HG02763 (cell line): ENCODE results near the gene RNASEL.
"Not testable (repeated sequence)": the region's sequence is repeated elsewhere in the genome, so short reads cannot be mapped to it uniquely, and the experiment has no call there.

Source experiments
- ATAC-seq: cut with Tn5 transposase; IDR thresholded peaks from one replicate; pipeline ENCODE4 v1.9.1; 2021; ENCODE audit warnings: mild to moderate bottlenecking, moderate library complexity; ENCODE audit not compliant: unreplicated experiment

RNASEL gene, protein sequence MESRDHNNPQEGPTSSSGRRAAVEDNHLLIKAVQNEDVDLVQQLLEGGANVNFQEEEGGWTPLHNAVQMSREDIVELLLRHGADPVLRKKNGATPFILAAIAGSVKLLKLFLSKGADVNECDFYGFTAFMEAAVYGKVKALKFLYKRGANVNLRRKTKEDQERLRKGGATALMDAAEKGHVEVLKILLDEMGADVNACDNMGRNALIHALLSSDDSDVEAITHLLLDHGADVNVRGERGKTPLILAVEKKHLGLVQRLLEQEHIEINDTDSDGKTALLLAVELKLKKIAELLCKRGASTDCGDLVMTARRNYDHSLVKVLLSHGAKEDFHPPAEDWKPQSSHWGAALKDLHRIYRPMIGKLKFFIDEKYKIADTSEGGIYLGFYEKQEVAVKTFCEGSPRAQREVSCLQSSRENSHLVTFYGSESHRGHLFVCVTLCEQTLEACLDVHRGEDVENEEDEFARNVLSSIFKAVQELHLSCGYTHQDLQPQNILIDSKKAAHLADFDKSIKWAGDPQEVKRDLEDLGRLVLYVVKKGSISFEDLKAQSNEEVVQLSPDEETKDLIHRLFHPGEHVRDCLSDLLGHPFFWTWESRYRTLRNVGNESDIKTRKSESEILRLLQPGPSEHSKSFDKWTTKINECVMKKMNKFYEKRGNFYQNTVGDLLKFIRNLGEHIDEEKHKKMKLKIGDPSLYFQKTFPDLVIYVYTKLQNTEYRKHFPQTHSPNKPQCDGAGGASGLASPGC

DNA sequence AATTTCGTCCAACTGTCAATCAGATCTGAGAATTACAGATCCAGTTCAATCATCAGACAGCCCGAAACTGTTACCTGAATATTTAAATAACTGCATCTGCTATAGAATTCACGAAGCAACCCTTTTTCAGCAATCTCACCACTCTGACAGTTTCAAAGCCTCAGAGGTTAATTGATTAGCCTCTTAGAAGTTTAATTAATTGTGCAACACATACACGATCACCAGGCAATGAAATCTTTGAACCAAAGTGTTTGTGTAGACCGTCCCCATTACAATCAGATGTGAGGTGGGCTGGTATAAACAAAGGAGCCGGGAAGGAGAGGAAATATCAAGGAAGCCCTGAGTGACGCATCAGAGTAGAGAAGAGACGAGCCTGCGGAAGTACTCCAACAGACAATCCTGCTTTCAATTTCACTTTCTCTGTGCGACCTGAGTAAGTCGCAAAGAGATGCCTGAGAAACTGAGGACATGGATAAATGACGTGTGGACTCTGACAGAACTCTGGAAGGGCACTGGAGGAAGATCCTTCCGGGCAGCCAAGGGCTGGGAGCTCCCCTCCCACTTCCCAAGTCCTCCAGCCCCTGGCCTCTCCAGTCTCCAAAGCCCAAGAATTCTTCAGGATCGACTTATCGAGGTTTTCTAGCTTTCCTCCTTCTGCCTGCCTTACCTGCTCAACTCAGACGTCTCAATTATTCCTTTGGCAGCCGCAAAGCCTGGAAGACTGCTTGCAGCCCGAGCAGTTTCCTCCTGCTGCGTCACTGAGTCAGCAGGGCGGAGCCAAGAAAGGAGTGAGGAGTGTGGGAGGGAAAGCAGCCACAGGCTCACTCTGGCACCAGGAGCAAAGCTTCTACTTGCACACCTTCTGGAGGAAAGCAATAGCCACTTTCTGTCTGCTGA, at the start of gene RNASEL:
TSS of gene RNASEL (minus strand) at position 757 of the 897 bp plus-strand sequence. CDS start 2,450 bp downstream, outside the sequence.
- peak; percentile 78 for ATAC-seq

DNA sequence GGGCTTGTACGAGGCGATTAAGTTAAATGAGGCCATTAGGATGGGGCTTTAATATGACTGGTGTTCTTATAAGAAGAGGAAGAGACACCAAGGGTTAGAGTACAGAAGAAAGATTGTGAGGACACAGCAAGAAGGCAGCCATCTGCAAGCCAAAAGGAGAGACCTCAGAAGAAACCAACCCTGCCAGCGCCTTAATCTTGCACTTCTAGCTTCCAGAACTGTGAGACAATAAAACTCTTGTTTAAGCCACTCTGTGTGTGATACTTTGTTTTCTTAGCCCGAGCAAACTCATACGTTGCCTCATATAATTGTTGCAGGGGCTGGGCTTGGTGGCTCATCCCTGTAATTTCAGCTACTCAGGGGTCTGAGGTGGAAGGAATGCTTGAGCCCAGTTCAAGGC, 48.7 kb upstream of the RNASEL start:
- ATAC-seq = no peak

DNA sequence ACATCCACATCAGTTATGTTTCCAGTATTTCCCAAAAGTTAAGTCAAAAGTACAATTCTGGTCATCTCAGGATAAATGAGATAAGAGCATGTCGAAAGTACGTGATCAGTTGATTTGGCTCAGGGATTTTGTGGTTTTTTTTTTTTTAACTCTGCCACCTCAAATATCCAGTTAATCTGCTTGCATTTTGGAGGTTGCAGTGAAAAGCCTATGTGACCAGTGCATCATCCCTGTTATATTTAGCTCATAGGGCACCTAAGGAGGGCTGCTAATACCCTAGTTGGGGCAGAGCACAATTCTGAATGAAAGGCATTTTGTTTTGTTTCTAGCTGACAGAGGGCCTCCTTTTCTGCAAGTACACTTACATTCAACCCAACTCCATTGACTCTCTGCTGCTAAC, 46.8 kb upstream of the RNASEL start:
- ATAC-seq = no peak

DNA sequence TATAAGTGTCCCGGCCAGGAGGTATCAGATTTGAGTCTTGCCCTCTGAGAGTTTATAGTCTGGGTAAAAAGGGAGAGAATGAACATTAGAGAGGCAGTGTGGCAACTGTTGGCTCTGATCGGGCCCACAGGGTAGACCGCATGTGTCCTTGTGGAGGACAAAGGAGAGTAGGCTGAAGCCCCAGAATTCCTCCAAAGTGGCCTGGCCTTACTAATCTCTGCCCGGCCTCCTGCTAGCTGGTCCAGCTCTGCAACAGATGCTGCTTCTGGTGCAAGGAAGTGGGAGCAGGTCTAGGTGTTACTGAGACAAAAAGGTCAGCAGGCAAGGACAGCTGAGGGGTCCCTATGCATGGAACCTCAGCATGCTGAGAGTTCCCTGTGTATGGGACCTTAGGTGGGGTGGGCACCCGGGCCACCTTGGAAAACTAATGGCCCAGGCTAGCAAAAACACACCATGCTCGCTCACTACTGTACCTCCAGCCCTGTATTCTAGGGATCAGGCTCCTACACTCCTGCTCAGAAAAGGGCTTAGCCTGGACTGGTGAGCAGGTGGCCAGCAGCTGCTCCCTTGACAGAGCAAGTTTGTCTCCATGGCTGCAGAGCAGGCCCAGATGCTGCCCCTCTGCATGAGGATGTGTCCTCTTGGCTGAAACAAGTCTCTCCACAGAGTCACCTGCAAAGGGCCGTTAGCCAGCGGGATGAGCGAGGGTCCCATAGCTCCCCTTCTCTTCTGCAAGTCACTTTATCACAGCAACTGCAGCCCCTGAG, 45.4 kb upstream of the RNASEL start:
- ATAC-seq = no peak

DNA sequence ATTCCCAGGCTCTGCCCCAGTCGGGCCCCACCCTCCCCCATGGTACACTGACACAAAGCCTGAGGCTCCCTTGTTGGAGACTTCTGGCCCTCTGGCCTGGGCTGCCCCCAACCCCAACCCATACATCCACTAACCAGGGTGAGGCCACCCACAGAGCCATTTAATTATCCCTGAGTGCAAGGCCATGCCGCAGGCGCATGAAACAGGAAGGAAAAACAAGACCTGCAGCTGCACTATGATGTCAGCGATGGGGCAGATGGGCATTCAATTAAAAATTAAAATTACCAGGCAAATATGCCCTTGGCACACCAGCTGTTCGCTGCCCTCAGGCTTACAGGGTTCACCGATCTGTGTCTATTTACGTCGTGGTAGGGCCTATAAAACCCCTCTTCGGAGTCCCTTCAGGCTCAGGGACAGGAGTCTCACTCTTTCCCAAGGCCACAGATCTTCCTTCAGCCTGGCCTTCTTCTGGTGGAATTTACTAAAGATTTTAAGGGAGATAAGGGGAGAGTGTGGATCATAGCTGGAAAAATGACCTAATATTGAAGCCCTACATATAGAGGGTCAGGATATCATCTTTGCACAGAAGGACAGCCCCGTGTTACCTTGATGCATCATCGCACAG, 44.7 kb upstream of the RNASEL start:
- peak; percentile 31 for ATAC-seq

DNA sequence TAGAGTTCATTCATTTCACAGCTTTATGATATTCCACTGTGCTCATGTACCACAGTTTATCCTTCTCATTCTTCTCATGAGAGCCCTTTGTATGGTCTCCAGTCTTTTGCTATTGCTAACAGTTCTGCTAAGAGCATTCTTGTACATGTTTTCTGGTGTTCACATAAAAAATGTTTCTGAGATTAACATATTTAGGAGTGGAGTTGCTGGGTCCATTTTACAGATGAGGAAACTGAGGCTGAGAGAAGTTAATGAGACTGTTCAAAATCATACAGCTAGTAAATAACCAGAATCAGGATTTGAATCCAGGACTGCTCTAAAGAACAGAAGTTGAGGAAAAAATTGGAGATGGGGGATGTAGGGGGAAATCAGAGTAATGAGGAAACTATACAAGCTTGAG, 44.0 kb upstream of the RNASEL start:
- no peak for ATAC-seq

DNA sequence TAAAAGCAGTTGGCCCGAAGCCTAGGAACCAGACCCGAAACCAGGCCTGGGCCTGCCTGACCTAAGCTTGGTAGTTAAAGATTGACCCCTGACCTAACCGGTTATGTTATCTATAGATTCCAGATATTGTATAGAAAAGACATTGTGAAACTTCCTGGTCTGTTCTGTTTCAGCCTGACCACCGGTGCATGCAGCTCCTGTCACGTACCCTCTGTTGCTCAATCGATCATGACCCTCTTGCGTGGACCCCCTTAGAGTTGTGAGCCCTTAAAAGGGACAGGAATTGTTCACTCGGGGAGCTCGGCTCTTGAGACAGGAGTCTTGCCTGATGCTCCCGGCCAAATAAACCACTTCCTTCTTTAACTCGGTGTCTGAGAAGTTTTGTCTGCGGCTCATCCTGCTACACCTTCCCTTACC, 43.4 kb upstream of the RNASEL start:
- ATAC-seq = not testable (repeated sequence)

DNA sequence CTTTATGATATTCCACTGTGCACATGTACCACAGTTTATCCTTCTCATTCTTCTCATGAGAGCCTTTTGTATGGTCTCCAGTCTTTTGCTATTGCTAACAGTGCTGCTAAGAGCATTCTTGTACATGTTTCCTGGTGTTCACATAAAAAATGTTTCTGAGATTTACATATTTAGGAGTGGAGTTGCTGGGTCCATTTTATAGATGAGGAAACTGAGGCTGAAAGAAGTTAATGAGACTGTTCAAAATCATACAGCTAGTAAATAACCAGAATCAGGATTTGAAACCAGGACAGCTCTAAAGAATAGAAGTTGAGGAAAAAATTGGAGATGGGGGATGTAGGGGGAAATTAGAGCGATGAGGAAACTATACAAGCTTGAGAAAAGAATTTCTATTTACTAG, 42.9 kb upstream of the RNASEL start:
- no peak for ATAC-seq

DNA sequence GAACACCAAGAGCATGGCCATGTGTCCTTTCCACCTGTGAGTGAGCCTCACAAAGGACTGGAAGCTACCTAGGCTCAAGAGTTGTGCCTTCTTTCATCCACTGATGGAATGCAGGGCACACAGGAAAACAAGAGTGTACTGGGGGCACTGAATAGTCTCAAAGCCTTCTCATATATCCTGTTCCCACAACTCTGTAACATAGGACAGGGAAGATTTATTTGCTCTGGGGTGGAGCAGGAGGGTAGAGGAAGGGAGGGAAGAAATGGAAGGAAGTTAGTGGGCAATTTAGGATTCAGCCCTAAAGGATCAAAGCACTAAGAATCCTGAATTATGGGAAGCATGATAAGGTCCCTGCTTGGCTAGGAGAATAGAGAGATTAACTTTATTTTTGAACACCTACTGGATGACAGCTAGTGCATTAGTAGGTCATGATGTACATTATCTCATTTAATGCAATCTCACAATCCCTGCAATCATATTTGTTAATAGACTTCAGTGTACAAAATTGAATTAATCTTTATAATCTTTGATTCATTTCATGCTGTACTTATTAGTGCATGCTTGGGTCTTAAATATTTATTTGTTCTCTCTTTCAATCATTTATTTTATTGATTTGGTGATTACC, 42.1 kb upstream of the RNASEL start:
- no peak for ATAC-seq

DNA sequence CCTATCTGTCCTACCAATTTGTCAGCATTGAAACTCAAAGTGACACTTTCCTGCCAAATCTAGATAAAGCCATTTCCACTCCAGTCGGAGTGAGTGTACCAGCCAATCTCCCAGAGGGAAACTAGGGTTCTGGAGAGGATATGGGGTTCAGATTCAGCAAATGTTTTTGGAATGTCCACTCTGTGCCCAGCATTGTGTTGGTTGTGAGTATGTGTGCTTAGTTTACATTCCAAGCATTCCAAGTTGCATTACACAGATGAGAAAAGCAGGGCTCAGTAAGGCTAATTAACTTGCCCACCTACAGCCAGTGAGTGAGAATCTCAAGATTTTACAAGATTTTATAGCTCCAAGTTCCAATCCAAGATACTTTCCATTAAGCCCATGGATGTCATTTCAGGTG, 41.5 kb upstream of the RNASEL start:
- no peak for ATAC-seq

DNA sequence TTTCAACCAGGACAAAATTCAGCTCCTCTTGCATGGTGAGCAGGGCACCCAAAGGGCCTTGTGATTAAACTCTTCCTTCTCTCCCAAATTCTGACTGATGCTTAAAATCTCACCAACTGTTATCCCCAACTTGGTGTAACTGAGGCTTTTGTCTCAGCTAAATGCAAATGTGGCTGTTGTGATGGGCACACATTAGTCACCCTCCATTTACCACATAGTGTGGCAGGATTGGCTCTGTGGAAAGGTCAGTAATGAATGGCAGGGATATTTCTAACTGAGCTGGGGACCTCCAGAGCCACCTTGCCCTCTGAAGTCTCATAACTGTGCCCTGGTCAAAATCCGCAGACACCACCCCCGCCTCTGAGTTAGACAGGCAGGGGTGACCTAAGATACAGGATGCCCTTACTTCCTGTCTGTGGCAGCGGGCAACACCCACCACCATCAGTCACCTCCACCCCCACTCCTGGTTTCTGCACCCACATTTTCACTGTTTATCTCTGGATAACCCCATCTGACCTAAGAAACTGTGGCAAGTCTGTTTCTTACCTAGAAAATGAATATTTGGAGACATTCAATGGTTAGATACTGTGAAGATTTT, 40.5 kb upstream of the RNASEL start:
- peak; percentile 60 for ATAC-seq

DNA sequence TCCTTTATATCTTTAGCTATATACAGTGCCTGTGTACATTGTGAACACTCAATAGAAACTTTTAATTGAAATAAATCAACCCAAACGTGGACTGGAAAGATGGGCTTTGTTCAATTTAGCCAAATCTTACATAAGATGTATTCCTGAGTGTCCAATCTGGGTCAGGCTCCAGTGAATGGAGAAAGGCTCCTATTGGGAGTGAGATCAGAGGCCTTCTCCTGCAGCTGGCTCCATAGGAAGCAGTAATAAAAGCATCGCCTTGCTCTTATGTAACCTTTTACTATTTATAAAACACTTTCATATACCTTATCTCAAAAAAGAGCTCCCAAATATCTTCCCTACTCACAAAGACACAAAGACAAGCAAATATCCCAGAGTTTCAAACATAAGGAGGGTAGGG, 40.0 kb upstream of the RNASEL start:
- ATAC-seq = no peak

DNA sequence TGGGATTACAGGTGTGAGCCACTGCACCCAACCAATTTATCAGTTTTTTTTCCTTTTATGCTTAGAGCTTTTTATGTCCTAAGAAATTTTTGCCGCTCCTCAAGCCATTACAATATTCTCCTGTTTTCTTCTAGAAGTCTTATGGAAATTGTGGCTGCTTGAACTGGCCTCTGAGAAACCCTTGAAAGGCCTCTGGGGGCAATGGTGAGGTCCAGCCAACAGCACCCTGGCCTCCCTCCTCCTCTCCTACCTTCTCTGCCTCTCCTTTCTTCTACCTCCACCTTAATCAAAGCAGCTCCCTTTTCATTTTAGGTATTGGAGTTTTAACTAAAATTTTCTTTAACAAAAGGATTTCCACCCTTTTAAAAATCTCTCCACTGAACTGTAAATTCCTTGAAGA, 39.6 kb upstream of the RNASEL start:
- no peak for ATAC-seq

DNA sequence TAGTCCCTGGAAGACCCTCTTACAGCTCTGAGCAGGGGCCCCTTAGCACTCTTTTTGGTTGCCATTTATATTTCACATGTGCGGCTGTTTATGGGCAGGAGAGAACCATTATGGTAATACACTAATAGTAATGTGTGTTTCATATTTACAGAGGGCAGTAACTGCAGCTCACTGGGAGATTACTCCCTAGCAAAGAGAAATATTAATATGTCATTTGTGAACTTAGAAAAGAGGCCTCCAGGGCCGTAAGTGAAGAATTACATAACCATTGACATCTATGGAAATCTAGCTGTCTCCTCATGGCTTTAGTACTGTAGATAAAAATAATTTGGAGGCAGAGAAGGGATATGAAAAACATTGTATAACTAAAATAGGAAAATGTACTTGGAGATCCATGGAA, 38.6 kb upstream of the RNASEL start:
- ATAC-seq = no peak

DNA sequence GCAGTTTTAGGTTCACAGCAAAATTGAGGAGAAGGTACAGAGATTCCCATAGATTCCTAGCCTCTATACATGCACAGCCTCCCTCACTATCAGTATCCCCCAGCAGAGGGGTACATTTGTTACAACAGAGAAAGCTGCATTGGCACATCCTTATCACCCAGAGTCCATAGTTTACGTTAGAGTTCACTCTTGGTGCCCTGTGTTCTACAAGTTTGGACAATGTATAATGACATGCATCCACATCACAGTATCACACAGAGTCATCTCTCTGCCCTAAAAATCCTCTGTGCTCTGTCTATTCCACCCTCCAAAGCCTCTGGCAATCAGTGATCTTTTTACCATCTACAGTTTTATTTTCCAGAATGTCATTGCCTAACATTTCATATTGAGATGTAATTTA, 37.5 kb upstream of the RNASEL start:
- ATAC-seq = no peak

DNA sequence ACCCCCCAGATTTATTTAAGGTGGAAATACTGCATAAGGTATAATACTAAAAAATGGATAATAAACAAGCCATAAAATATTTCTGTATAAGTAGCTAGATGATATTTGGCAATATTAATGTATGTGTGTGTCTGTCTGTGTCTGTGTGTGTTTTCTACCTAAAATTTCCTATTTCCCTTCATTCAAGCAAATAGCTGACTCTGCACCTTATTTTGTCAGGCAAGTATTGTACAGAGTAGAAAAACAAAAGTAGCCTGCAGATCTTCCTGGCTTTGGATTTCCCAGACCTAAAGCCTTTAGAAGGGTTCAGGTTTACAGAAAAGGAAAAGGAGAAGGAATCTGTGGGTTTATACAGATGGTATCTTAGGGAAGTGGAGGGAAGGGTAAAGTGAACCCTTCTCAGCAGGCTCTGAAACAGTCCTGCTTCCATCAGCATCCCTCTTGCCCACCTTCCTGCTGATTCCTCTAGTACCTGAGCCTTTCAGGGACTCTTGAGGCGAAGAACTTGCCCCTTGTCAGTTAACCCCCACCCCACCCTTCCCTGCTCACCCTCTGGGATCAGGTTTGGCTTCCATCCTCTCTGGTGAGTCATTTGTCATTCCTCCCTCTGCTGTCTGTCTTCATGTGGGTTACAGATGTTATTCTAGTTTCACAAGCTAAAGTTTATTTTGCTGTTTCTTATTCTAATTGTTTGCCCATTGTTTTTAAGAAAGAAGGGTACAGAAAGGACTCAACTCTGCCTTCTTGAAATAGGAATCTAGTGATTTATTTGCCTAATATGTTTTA, 36.9 kb upstream of the RNASEL start:
- no peak for ATAC-seq

DNA sequence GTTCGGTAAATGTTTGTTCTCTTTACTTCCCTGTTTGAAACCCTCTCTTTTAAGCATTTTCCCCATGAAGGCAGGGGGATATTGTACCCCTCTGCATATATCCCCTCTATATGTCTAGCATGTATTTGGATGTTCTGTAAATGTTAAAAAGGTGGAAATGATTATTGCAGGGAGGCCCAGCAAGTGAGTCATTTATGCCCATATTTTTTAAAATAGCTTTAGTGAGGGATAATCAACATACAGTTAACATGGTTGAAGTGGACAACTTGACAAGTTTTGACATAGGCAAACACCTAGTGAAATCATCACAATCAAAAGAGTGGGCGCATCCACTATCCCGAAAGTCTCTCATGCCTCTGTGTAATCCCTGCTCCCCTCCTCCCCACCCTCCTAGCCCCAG, 36.0 kb upstream of the RNASEL start:
- no peak for ATAC-seq

DNA sequence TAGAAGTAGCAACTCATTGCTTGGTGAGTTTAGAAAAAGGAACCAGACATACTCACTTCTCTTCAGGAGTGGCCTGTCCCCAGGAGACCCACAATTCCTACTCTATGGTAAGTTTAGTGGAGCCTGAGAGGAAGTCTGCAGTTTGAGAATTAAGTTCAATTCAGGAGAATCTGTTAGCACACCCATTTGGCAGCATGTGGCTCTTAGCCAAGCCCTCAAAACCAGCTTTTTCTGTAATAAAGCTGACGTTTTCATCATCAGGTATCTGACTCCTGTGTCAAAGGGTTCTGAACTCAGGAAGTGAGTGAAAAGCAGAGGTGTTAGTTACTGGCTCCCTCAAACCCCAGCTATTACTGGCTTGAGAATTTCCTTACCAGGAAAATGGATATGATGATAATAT, 35.5 kb upstream of the RNASEL start:
- ATAC-seq = no peak
